Testis (tissue), 3 donors: ENCODE results near the gene CDH12. TPM values are rescaled to one million over a fixed set of nuclear protein-coding genes. Genes with fewer than 3 reads are reported as not detected.

Experiments used
- DNase-seq: peaks from one replicate; pipeline ENCODE4 v3.0.0-alpha.2; 2019
- H3K27ac ChIP-seq, 2 donors: fragments of 200-600 bp; sonication (generic); one replicate each; pipeline ENCODE4 v1.5.1; 2019
- H3K27me3 ChIP-seq: fragments of 200-600 bp; sonication (generic); one replicate; pipeline ENCODE4 v1.5.1; 2019
- H3K36me3 ChIP-seq: fragments of 200-600 bp; sonication (generic); one replicate; pipeline ENCODE4 v1.5.1; 2017; ENCODE audit warnings: low read depth; ENCODE audit errors: missing control alignments
- H3K4me1 ChIP-seq: fragments of 200-600 bp; sonication (generic); one replicate; pipeline ENCODE4 v1.5.1; 2019
- H3K4me3 ChIP-seq, 2 donors: fragments of 200-600 bp; sonication (generic); one replicate each; pipeline ENCODE4 v1.5.1; 2017 to 2019
- H3K9me3 ChIP-seq: fragments of 200-600 bp; sonication (generic); one replicate; pipeline ENCODE4 v1.5.1; 2017
- POLR2A ChIP-seq: fragments of 450-650 bp; IDR thresholded peaks from one replicate; pipeline ENCODE4 v1.6.1; 2017; ENCODE audit warnings: antibody characterized with exemption, mild to moderate bottlenecking, moderate library complexity
- WGBS, 2 donors: methylation state at CpG; one replicate each; pipeline ENCODE4 v1.1.5; 2018; 5-methylcytosine and 5-hydroxymethylcytosine counted together
- intact Hi-C: fragments of 100-400 bp; cut with DNase I; formaldehyde crosslinking; loops from one replicate; pipeline ENCODE4 v1.15.1; 2023; ENCODE audit warnings: low total_unique reads
- polyA plus RNA-seq: library from polyadenylated mRNA; stranded (reverse); fragments of 350-450 nt; fragmentation: Illumina TruSeq; extraction: RNeasy Lipid Tissue Mini Kit (QIAGEN cat#74804); gene quantifications from one replicate; pipeline ENCODE4 v1.2.3, GENCODE V29; 2014; ENCODE audit warnings: low read depth, low replicate concordance; ENCODE audit not compliant: insufficient read depth
- total RNA-seq, 2 donors: library from RNA; depleted of rRNA; stranded (reverse); fragments of >200 nt; gene quantifications; one replicate each; pipeline ENCODE4 v1.2.3, GENCODE V29; 2016
- TF ChIP-seq, protein P1 (sequence below), 3 experiments: fragments of 450-650 bp in 2 of 3; fragments of 200-600 bp in 1 of 3; sonication (generic) in 1 of 3; IDR thresholded peaks; one replicate each; pipeline ENCODE4 v1.5.1; 2016 to 2019; ENCODE audit warnings: antibody characterized with exemption in 3 of 3, mild to moderate bottlenecking in 2 of 3, moderate library complexity in 1 of 3

CDH12 gene
- total and polyA plus RNA-seq, 3 donors from 2014 or later, result 0.87 to 2.3 (median 2.3) TPM

- Histone ChIP-seq H3K36me3 (no peaks in the 10 kb centered on the region), H3K4me1 (no peaks in the 10 kb centered on the region), H3K4me3 (no peak overlapping the region), H3K27ac (no peak overlapping the region), H3K27me3 (no peaks in the 10 kb centered on the region), H3K9me3 (no peaks in the 10 kb centered on the region)
- no peak for DNase-seq
- intact Hi-C loops, result no loop called here
- WGBS, 2 donors, result 82 to 85% methylated on average over 2 of the region's 2 CpGs
- TF ChIP-seq, protein P1, sequence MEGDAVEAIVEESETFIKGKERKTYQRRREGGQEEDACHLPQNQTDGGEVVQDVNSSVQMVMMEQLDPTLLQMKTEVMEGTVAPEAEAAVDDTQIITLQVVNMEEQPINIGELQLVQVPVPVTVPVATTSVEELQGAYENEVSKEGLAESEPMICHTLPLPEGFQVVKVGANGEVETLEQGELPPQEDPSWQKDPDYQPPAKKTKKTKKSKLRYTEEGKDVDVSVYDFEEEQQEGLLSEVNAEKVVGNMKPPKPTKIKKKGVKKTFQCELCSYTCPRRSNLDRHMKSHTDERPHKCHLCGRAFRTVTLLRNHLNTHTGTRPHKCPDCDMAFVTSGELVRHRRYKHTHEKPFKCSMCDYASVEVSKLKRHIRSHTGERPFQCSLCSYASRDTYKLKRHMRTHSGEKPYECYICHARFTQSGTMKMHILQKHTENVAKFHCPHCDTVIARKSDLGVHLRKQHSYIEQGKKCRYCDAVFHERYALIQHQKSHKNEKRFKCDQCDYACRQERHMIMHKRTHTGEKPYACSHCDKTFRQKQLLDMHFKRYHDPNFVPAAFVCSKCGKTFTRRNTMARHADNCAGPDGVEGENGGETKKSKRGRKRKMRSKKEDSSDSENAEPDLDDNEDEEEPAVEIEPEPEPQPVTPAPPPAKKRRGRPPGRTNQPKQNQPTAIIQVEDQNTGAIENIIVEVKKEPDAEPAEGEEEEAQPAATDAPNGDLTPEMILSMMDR (IDR thresholded peaks at IDR 0.05), result no peak
- TF ChIP-seq POLR2A, result no peak
These were observed 118.2 kb downstream of the CDH12 start for GRCh38 chr5:22734907-22735306.

GRCh38 chr5:22728610-22729009 lies 124.5 kb downstream of the CDH12 start:
- Histone ChIP-seq H3K27me3 (no peaks in the 10 kb centered on the region), H3K27ac (no peak overlapping the region), H3K36me3 (no peaks in the 10 kb centered on the region), H3K4me1 (no peaks in the 10 kb centered on the region), H3K4me3 (no peak overlapping the region), H3K9me3 (no peaks in the 10 kb centered on the region)
- TF ChIP-seq, protein P1 (IDR thresholded peaks at IDR 0.05), result no peak
- no peak for TF ChIP-seq POLR2A
- intact Hi-C loops, result no loop called here
- 67 to 70% methylated on average over 4 of the region's 4 CpGs for WGBS, 2 donors
- DNase-seq, result no peak

DNA sequence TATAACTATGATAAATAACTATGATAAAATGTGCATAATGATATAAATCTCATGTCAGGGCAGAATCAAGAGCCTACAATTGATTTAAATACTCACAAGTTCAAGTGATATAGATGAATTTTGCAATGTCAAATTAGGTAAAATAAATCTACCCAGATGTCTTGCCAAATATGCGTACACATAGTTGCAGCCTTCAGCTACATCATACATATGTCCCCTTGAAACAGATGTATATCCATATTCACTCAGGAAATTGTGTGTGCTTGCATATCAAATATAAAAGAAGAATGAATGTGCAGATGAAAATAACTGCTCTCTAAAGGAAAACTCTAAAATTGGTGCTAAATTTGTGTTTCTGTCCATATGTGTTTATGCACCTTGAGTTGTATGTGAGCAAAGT lies 130.7 kb downstream of the CDH12 start:
- 86 to 92% methylated on average over 1 of the region's 1 CpG for WGBS, 2 donors
- no peak for TF ChIP-seq POLR2A
- TF ChIP-seq, protein P1 (IDR thresholded peaks at IDR 0.05), result no peak

DNA sequence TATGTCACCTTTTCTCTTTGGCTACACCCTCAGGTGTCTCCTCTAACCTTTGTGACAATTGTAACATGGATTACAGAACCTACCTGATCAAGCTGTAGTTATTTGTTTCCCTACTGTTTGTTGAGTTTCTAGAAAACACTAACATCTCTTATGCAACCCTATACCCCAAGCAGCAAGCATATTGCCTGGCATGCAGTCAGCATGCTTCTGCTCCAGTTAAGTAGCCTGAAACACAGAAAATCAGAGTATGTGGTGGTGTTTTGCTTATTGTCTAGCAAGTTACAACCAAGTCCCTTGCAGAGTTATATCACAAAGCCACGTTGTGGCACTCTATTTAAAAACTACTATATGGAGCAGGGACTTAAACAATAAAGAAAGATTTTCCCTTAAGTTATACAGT lies 131.1 kb downstream of the CDH12 start:
- Histone ChIP-seq H3K4me3 (no peak overlapping the region), H3K9me3 (no peaks in the 10 kb centered on the region), H3K27me3 (no peaks in the 10 kb centered on the region), H3K36me3 (no peaks in the 10 kb centered on the region), H3K4me1 (no peaks in the 10 kb centered on the region), H3K27ac (no peak overlapping the region)
- no peak for TF ChIP-seq POLR2A
- TF ChIP-seq, protein P1 (IDR thresholded peaks at IDR 0.05), result no peak
- intact Hi-C loops, result no loop called here
- 68 to 77% methylated on average over 1 of the region's 1 CpG for WGBS, 2 donors
- DNase-seq, result no peak

More for the DNA sequence above, 130.7 kb downstream of the CDH12 start:
- Histone ChIP-seq H3K27ac (no peak overlapping the region), H3K4me1 (no peaks in the 10 kb centered on the region), H3K27me3 (no peaks in the 10 kb centered on the region), H3K4me3 (no peak overlapping the region), H3K9me3 (no peaks in the 10 kb centered on the region), H3K36me3 (no peaks in the 10 kb centered on the region)
- intact Hi-C loops, result no loop called here
- DNase-seq, result no peak

- 86% methylated on average over 3 of the region's 3 CpGs for WGBS, 2 donors
- no peak for TF ChIP-seq POLR2A
- TF ChIP-seq, protein P1 (IDR thresholded peaks at IDR 0.05), result no peak
- Histone ChIP-seq H3K27me3 (no peaks in the 10 kb centered on the region), H3K4me3 (no peak overlapping the region), H3K9me3 (no peaks in the 10 kb centered on the region), H3K4me1 (no peaks in the 10 kb centered on the region), H3K27ac (no peak overlapping the region), H3K36me3 (no peaks in the 10 kb centered on the region)
- no peak for DNase-seq
- intact Hi-C loops, result no loop called here
These were observed 133.3 kb downstream of the CDH12 start for GRCh38 chr5:22719842-22720241.
